Glutamatergic neuron (in vitro differentiated cells): ENCODE results near the gene SGCA. TPM values are rescaled to one million over a fixed set of nuclear protein-coding genes. Genes with fewer than 3 reads are reported as not detected.
A peak's percentile ranks its signal among the peaks of the same experiment; 100 is the strongest.

ENCODE experiments used
- DNase-seq: peaks from one replicate; pipeline ENCODE4 v3.0.0; 2022
- H3K27ac Mint-ChIP-seq: one replicate; pipeline ENCODE4 v1.8.0; 2020; ENCODE audit warnings: mild to moderate bottlenecking, mixed read lengths, inconsistent platforms; ENCODE audit not compliant: unreplicated experiment
- H3K27me3 Mint-ChIP-seq: one replicate; pipeline ENCODE4 v1.8.0; 2020; ENCODE audit warnings: mild to moderate bottlenecking, moderate library complexity, mixed read lengths, inconsistent platforms; ENCODE audit not compliant: unreplicated experiment
- H3K36me3 Mint-ChIP-seq: one replicate; pipeline ENCODE4 v1.8.0; 2020; ENCODE audit warnings: mild to moderate bottlenecking, mixed read lengths, inconsistent platforms; ENCODE audit not compliant: unreplicated experiment
- H3K4me1 Mint-ChIP-seq: one replicate; pipeline ENCODE4 v1.8.0; 2020; ENCODE audit warnings: mild to moderate bottlenecking, low read depth, mixed read lengths, inconsistent platforms; ENCODE audit not compliant: unreplicated experiment
- H3K4me3 Mint-ChIP-seq: one replicate; pipeline ENCODE4 v1.8.0; 2020; ENCODE audit warnings: mild to moderate bottlenecking, mixed read lengths, inconsistent platforms; ENCODE audit not compliant: unreplicated experiment
- H3K9me3 Mint-ChIP-seq: one replicate; pipeline ENCODE4 v1.8.0; 2020; ENCODE audit warnings: mild to moderate bottlenecking, moderate library complexity, mixed read lengths, inconsistent platforms; ENCODE audit not compliant: unreplicated experiment
- total RNA-seq: library from RNA; stranded (reverse); fragmentation: NEBNext Ultra II Directional; extraction: Animal tissue kit (Norgen Biotek cat#: 25700); gene quantifications from one replicate; pipeline ENCODE4 v1.2.1, GENCODE V29; 2021; ENCODE audit not compliant: unreplicated experiment
- TF ChIP-seq, protein P1 (sequence below): fragments of 200-600 bp; sonication (generic); IDR thresholded peaks from one replicate; pipeline ENCODE4 v1.5.0; 2021; ENCODE audit not compliant: partially characterized antibody, unreplicated experiment

The SGCA gene
- total RNA-seq, 1 donor from 2014 or later = 1.3 TPM

DNA sequence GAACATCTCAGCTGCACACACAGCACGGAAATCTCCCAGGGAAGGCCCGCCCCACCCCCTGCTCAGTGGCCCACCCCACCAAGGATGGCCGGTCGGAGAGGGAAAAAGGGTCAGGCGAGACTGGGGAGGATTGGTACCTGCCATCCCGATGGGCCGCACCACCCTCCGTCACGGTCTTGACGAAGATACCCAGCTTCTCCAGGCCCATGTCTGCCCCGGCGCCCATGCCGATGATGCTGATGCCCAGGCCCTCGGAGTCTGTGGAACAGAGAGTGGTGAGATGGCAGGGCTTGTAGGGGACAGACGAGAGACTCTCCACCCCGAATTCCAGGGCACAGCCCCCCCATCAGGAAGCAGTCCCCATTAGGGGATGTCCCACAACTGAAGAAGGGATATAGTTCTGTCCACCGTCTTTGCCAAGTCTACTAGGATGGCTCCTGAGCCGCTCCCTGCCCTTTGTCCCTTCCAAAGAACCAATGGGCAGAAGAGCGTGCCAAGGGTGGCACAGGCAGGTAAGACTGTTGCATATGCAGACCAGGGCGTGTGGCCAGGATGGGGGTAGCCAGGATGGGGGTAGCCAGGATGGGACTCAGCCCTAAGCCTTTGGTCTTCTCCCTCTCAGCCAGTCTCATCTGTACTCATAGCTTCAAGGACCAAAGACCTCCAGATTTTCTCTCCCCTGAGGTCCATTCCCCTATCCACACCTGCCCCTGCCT lies 22.2 kb upstream of the SGCA start:
- Mint-ChIP-seq H3K27me3 (peaks cover 18% of the 10 kb centered on the region), H3K36me3 (peaks cover 12% of the 10 kb centered on the region), H3K4me3 (no peak overlapping the region), H3K27ac (no peak overlapping the region), H3K9me3 (peaks cover 13% of the 10 kb centered on the region), H3K4me1 (peaks cover 36% of the 10 kb centered on the region)
- no peak for DNase-seq
- TF ChIP-seq, protein P1, sequence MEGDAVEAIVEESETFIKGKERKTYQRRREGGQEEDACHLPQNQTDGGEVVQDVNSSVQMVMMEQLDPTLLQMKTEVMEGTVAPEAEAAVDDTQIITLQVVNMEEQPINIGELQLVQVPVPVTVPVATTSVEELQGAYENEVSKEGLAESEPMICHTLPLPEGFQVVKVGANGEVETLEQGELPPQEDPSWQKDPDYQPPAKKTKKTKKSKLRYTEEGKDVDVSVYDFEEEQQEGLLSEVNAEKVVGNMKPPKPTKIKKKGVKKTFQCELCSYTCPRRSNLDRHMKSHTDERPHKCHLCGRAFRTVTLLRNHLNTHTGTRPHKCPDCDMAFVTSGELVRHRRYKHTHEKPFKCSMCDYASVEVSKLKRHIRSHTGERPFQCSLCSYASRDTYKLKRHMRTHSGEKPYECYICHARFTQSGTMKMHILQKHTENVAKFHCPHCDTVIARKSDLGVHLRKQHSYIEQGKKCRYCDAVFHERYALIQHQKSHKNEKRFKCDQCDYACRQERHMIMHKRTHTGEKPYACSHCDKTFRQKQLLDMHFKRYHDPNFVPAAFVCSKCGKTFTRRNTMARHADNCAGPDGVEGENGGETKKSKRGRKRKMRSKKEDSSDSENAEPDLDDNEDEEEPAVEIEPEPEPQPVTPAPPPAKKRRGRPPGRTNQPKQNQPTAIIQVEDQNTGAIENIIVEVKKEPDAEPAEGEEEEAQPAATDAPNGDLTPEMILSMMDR = no peak

DNA sequence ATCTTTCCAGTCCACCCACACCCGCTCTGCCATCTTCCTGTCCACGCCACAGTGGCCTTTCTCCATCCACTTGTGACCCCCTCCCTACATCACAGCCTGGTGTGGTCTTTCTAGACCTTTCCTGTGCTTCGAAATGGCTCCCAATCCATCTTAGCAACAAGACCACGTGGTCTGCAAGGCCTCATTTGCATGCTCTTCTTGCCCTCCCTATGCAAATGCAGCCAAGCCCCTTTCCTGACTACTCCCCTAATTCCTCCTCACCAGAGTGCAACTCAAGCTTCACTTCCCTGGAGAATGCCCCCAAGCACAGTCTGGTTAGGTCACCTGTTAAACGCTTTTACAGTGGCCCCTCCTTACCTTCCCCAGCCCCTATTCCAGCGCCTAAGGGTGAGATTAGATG lies 21.4 kb upstream of the SGCA start:
- TF ChIP-seq, protein P1 = no peak
- Mint-ChIP-seq H3K4me1 (peaks cover 33% of the 10 kb centered on the region), H3K36me3 (peaks cover 12% of the 10 kb centered on the region), H3K4me3 (peak overlapping the region; percentile 54), H3K9me3 (peaks cover 13% of the 10 kb centered on the region), H3K27ac (peak overlapping the region; percentile 63), H3K27me3 (peaks cover 18% of the 10 kb centered on the region)
- DNase-seq = no peak

DNA sequence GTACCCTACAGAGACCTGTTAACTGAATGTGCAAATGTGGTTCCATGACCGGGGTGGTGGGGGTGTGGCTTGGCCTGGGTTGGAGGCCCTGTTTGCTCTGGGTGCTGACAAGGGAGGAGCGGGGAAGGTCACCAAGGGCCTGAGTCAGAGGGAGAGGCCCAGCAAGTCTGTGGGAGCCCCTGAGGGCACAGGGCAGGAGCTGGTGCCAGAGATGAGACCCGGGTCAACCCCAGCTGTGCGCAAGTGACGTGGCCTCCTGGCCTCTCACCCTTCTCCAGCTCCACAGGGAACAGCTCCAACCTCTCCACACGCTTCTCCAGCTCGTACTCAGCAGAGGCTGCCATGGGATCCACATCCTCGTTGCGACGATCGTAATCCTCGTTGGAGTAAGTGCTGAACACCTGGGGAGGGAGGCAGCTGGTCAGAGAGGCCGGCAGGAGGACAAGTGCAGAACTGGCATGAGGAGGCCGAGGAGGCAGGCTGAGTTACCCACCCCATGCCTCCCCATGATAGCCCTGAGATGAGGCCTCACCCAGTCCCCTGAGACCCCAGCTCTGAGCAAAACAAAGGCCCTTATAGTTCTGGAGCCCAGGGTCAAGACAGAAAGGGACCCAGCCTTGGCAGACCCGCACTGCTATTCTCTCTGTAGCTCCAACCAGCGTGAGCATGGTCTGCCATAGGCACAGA lies 20.8 kb upstream of the SGCA start:
- no peak overlapping the region for H3K27ac Mint-ChIP-seq
- peaks cover 29% of the 10 kb centered on the region for H3K4me1 Mint-ChIP-seq

DNA sequence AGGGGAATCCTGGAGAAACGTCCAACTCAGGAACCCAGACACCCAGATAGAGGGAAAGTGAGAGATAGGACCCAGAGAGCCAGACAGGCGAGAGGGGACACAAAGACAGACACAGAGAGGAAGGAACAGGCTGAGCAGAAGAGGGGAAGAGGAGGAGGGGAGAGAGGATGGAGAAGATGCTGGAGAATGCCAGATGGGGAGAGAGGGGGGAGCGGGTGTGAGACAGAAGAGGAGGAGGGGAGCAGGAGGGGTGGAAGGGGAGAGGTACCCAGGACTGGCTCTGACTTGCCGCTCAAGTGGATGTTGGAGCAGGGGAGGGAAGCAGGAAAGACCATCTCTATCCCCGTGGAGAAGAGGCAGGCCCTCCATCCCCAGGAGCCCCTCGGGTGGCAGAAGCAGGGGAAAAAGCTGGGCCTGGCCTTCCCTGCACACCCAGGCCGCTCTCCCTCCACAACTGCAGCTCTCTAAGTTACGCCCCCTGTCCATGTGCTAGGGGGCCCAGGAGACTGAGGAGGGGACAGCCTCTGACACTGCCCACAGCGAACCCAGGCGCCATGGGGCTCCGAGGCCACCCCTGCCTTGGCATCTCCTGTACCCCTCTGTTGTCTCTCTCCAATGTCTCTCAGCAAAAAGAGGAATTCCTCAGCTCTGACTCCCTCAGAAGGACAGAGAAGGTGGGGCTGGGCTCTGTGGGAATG lies 20.1 kb upstream of the SGCA start:
- peaks cover 13% of the 10 kb centered on the region for H3K9me3 Mint-ChIP-seq
- no peak for DNase-seq
- H3K4me1 Mint-ChIP-seq = peaks cover 24% of the 10 kb centered on the region
- peaks cover 12% of the 10 kb centered on the region for H3K36me3 Mint-ChIP-seq
- TF ChIP-seq, protein P1 = no peak
- peaks cover 15% of the 10 kb centered on the region for H3K27me3 Mint-ChIP-seq
- H3K27ac Mint-ChIP-seq = peak overlapping the region; percentile 59
- H3K4me3 Mint-ChIP-seq = peak overlapping the region; percentile 83

More for the DNA sequence above, 20.8 kb upstream of the SGCA start:
- TF ChIP-seq, protein P1 = no peak
- H3K27me3 Mint-ChIP-seq = peaks cover 15% of the 10 kb centered on the region
- peak overlapping the region; percentile 83 for H3K4me3 Mint-ChIP-seq
- no peak for DNase-seq
- H3K36me3 Mint-ChIP-seq = peaks cover 12% of the 10 kb centered on the region
- peaks cover 13% of the 10 kb centered on the region for H3K9me3 Mint-ChIP-seq
